RWPE2 (cell line): ENCODE data around the gene CCL2.

ENCODE experiments used
- ATAC-seq: fragments of 200-7000 bp; cut with Tn5 transposase; 3 replicates; pipeline ENCODE4 v1.9.1; 2021; ENCODE audit warnings: low read depth
- DNase-seq: peaks from one replicate; pipeline ENCODE4 v3.0.0-alpha.2; 2020; ENCODE audit warnings: low spot score
- H3K27ac ChIP-seq: fragments of 450-650 bp; 2 replicates; pipeline ENCODE4 v1.5.1; 2017; ENCODE audit warnings: mild to moderate bottlenecking; ENCODE audit not compliant: poor library complexity, severe bottlenecking
- H3K27me3 ChIP-seq: fragments of 250-450 bp; sonication (Bioruptor Pico); 2 replicates; pipeline ENCODE4 v1.5.1; 2021; ENCODE audit warnings: mild to moderate bottlenecking, moderate library complexity; ENCODE audit not compliant: insufficient read depth, poor library complexity, severe bottlenecking
- H3K36me3 ChIP-seq: fragments of 250-450 bp; sonication (Bioruptor Pico); 2 replicates; pipeline ENCODE4 v1.5.1; 2020; ENCODE audit warnings: low read depth, mild to moderate bottlenecking, moderate library complexity
- H3K4me1 ChIP-seq: fragments of 250-450 bp; sonication (Bioruptor Pico); 2 replicates; pipeline ENCODE4 v1.5.1; 2021; ENCODE audit warnings: mild to moderate bottlenecking, moderate library complexity; ENCODE audit not compliant: insufficient read depth, poor library complexity, severe bottlenecking
- H3K4me3 ChIP-seq: fragments of 250-450 bp; sonication (Bioruptor Pico); 2 replicates; pipeline ENCODE4 v1.5.1; 2021; ENCODE audit warnings: mild to moderate bottlenecking, moderate library complexity; ENCODE audit not compliant: severe bottlenecking
- H3K9me3 ChIP-seq: fragments of 250-450 bp; sonication (Bioruptor Pico); 2 replicates; pipeline ENCODE4 v1.5.1; 2021; ENCODE audit warnings: mild to moderate bottlenecking, moderate library complexity; ENCODE audit not compliant: severe bottlenecking
- TF ChIP-seq, protein P1 (sequence below): fragments of 450-650 bp; IDR thresholded peaks from one replicate; pipeline ENCODE4 v1.5.1; 2017; ENCODE audit warnings: mild to moderate bottlenecking, moderate library complexity; ENCODE audit not compliant: poor library complexity, severe bottlenecking

Gene CCL2

DNA sequence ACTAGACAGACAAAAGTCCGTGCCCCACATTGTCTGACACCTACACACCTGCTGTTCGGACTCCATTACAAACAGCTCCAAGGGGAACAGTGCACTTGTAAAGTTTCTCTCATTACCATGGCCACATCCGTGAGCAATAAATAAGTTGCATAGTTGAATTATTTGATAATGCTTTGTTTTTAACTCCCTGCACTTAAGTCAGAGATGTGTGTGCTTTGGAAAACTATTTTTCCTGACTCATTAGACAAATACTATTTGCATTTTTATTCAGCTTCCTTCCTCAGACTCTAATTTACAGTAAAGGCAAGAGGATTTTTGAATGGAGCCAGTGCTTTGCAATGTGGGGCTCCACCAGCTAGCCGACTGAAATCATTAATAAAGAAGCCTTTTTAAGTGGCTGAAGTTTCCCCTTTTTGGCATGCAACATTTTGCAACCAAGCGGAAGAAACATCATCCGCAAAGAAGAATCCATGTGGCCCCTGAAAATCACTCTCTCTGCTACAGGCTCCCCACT, 6.5 kb upstream of the CCL2 start:
- H3K36me3 ChIP-seq: no peaks in the 10 kb centered on the region
- DNase-seq (no peak), ATAC-seq (0 out of 3 replicates have a peak, but pooled peaks have one; percentile 31)
- H3K27me3 ChIP-seq: no peaks in the 10 kb centered on the region
- H3K9me3 ChIP-seq: no peaks in the 10 kb centered on the region
- TF ChIP-seq, protein P1, sequence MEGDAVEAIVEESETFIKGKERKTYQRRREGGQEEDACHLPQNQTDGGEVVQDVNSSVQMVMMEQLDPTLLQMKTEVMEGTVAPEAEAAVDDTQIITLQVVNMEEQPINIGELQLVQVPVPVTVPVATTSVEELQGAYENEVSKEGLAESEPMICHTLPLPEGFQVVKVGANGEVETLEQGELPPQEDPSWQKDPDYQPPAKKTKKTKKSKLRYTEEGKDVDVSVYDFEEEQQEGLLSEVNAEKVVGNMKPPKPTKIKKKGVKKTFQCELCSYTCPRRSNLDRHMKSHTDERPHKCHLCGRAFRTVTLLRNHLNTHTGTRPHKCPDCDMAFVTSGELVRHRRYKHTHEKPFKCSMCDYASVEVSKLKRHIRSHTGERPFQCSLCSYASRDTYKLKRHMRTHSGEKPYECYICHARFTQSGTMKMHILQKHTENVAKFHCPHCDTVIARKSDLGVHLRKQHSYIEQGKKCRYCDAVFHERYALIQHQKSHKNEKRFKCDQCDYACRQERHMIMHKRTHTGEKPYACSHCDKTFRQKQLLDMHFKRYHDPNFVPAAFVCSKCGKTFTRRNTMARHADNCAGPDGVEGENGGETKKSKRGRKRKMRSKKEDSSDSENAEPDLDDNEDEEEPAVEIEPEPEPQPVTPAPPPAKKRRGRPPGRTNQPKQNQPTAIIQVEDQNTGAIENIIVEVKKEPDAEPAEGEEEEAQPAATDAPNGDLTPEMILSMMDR: no peak
- no peak overlapping the region for H3K4me3 ChIP-seq
- no peaks in the 10 kb centered on the region for H3K4me1 ChIP-seq
- H3K27ac ChIP-seq: no peak overlapping the region

DNA sequence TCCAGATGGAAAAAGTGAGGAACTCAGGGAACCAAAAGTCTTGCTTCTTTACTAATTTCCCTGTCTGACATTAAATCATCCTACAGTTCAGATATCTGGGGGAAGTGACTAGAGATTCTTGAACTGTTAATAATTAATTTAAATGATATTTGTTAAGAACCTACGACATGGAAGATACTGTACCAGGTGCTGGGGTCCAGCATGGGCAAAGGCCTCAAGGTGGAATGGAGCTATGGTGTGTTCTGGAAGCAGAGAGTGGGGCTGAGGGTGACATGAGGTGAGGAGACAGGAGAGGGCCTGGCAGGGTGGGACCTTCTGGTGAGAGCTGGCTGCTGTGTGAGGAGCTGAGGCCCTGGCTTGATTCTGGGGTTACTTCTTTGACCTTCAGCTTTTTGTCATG, 6.0 kb upstream of the CCL2 start:
- H3K36me3 ChIP-seq: no peaks in the 10 kb centered on the region
- no peak overlapping the region for H3K4me3 ChIP-seq
- no peaks in the 10 kb centered on the region for H3K4me1 ChIP-seq
- DNase-seq: no peak
- ATAC-seq: no peak
- no peaks in the 10 kb centered on the region for H3K27me3 ChIP-seq
- H3K9me3 ChIP-seq: no peaks in the 10 kb centered on the region
- TF ChIP-seq, protein P1: no peak
- H3K27ac ChIP-seq: no peak overlapping the region

DNA sequence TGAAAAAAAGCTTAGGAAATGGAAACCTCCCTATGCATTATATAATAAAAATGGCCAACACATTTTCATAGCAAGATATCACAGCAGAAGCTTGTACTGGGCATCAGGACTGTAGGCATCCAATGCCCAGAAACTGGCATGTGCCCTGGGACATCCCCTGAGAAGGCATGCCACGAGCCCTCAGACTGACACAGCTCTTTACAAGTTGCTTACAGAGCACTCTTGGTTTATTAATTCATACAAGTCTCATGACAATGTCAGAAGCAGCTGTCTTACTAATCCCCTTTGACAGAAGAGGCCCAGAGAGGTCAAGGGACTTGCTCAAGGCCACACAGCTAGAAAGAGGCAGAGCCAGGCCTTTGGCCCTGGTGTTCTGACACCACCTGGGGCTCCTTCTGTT, 5.6 kb upstream of the CCL2 start:
- no peak for ATAC-seq
- TF ChIP-seq, protein P1: no peak
- H3K36me3 ChIP-seq: no peaks in the 10 kb centered on the region

DNA sequence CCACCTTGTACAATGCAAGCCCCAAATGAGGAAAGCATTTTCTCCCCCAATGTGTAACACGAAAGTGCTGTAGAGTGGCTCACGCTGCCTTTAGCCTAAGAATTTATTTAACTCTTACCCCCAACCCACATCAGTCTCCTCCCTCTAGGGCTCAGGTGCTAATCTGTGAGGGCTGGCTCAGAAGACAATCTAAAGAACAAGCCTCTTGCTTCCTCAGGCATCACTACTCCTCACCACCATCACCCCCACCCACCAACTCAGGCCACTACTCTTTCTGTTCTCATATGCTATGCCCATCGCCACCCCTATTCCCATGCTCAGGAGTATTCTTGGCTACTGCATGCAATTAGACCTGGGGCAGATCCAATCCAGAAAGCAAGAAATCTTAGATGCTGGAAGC, 3.9 kb upstream of the CCL2 start:
- TF ChIP-seq, protein P1: no peak
- Histone ChIP-seq H3K4me1 (no peaks in the 10 kb centered on the region), H3K27me3 (no peaks in the 10 kb centered on the region), H3K36me3 (no peaks in the 10 kb centered on the region), H3K9me3 (no peaks in the 10 kb centered on the region), H3K4me3 (no peak overlapping the region), H3K27ac (no peak overlapping the region)
- DNase-seq (no peak), ATAC-seq (no peak)

More for the DNA sequence above, 5.6 kb upstream of the CCL2 start:
- no peak for DNase-seq
- Histone ChIP-seq H3K4me1 (no peaks in the 10 kb centered on the region), H3K4me3 (no peak overlapping the region), H3K27ac (no peak overlapping the region), H3K27me3 (no peaks in the 10 kb centered on the region), H3K9me3 (no peaks in the 10 kb centered on the region)

DNA sequence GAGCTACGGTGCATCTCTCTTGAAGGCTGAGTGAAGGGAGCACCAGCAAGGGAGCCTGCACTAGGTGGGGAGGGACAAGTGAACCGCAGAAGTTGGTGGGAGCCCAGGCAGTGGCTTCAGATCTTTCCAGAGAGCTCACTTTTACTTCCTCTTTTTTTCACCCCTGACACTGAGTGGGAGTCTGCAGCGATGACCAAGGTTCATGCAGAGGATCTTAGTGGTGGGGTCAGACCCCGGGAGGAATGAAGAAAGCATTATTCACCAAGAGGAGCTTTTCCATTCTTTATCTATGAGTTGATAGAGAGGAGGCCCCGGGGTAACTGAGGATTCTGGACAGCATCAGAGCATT, 3.0 kb upstream of the CCL2 start:
- ATAC-seq: no peak
- TF ChIP-seq, protein P1: no peak
- Histone ChIP-seq H3K27ac (no peak overlapping the region), H3K4me1 (no peaks in the 10 kb centered on the region), H3K36me3 (no peaks in the 10 kb centered on the region), H3K9me3 (no peaks in the 10 kb centered on the region), H3K4me3 (no peak overlapping the region), H3K27me3 (no peaks in the 10 kb centered on the region)
- DNase-seq: no peak
